Small intestine (tissue), 16 donors: ENCODE data around the gene MICALL1. TPM values are rescaled to one million over a fixed set of nuclear protein-coding genes. Genes with fewer than 3 reads are reported as not detected.

Source experiments
- DNase-seq, 2 donors: peaks; one replicate each; pipeline versions ENCODE4 v3.0.0 to v3.0.0-alpha.2; 2013
- FAIRE-seq: peaks from 2 replicates; lab custom pipeline; 2012; peaks lifted over from hg19 to GRCh38; lab: Jason Lieb, UNC
- H3K27ac ChIP-seq, 3 donors: one replicate each; pipeline ENCODE4 v1.5.1; 2013; ENCODE audit warnings: low read length in 2 of 3, mild to moderate bottlenecking in 2 of 3, control low read depth in 1 of 3, inconsistent platforms in 1 of 3, low read depth in 1 of 3, moderate library complexity in 1 of 3
- H3K27me3 ChIP-seq, 3 donors: one replicate each; pipeline ENCODE4 v1.6.1; 2013; ENCODE audit warnings: low read length in 3 of 3, inconsistent platforms in 1 of 3; ENCODE audit not compliant: control insufficient read depth in 3 of 3, insufficient read depth in 3 of 3
- H3K36me3 ChIP-seq, 3 donors: one replicate each; pipeline ENCODE4 v1.6.1; 2013; ENCODE audit warnings: low read length in 3 of 3, inconsistent platforms in 1 of 3, low read depth in 1 of 3, mild to moderate bottlenecking in 1 of 3, moderate library complexity in 1 of 3; ENCODE audit not compliant: control insufficient read depth in 3 of 3, insufficient read depth in 2 of 3
- H3K4me1 ChIP-seq, 3 donors: one replicate each; pipeline ENCODE4 v1.6.1; 2013; ENCODE audit warnings: low read length in 2 of 3, inconsistent platforms in 1 of 3, low read depth in 1 of 3, mild to moderate bottlenecking in 1 of 3, moderate library complexity in 1 of 3; ENCODE audit not compliant: control insufficient read depth in 3 of 3, insufficient read depth in 2 of 3
- H3K4me3 ChIP-seq, 3 donors: one replicate each; pipeline ENCODE4 v1.5.1; 2013; ENCODE audit warnings: low read length in 3 of 3, control low read depth in 1 of 3, inconsistent platforms in 1 of 3, low read depth in 1 of 3, mild to moderate bottlenecking in 1 of 3, moderate library complexity in 1 of 3
- H3K9me3 ChIP-seq, 2 donors: one replicate each; pipeline ENCODE4 v1.6.1; 2013; ENCODE audit warnings: low read depth in 1 of 2, low read length in 1 of 2; ENCODE audit not compliant: control insufficient read depth in 2 of 2, insufficient read depth in 1 of 2
- WGBS, 3 donors: extraction: QIAGEN DNeasy Blood & Tissue Kit; methylation state at CpG; one replicate each; pipeline ENCODE4 v1.1.7; 2013; 5-methylcytosine and 5-hydroxymethylcytosine counted together
- long read RNA-seq, 10 donors: transcript quantifications; one replicate each; lab custom pipeline, GENCODE V29; 2026
- polyA plus RNA-seq, 4 donors: library from polyadenylated mRNA; stranded (reverse) in 3 of 4; unstranded in 1 of 4; fragments of 200-250 nt in 3 of 4; fragments of 120-200 nt in 1 of 4; gene quantifications; one replicate each; pipeline versions ENCODE4 v1.2.1 to v1.2.3, GENCODE V29; 2013
- donor health status: healthy with polysubstance abuse.
- donor health status: control.
- donor health status: control.
- donor health status: Bipolar disorder and iron deficiency.
- donor health status: healthy.

Gene MICALL1, protein sequence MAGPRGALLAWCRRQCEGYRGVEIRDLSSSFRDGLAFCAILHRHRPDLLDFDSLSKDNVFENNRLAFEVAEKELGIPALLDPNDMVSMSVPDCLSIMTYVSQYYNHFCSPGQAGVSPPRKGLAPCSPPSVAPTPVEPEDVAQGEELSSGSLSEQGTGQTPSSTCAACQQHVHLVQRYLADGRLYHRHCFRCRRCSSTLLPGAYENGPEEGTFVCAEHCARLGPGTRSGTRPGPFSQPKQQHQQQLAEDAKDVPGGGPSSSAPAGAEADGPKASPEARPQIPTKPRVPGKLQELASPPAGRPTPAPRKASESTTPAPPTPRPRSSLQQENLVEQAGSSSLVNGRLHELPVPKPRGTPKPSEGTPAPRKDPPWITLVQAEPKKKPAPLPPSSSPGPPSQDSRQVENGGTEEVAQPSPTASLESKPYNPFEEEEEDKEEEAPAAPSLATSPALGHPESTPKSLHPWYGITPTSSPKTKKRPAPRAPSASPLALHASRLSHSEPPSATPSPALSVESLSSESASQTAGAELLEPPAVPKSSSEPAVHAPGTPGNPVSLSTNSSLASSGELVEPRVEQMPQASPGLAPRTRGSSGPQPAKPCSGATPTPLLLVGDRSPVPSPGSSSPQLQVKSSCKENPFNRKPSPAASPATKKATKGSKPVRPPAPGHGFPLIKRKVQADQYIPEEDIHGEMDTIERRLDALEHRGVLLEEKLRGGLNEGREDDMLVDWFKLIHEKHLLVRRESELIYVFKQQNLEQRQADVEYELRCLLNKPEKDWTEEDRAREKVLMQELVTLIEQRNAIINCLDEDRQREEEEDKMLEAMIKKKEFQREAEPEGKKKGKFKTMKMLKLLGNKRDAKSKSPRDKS
- 10 to 100 TPM in 2 of 4 donors, 1 to 10 TPM in 2; 8.4 to 16.4 (median 10.1) TPM for polyA plus RNA-seq
- long read RNA-seq, donor 1, full-length matches to known transcripts, result 1 of 12 reads
- long read RNA-seq, donor 1, partial matches to known transcripts, result 11 of 12 reads
- long read RNA-seq, donor 1, other reads (novel, unspliced or antisense), result 0 of 12 reads
- long read RNA-seq, donor 2, result 0 reads
- long read RNA-seq, donor 3, result 0 reads
- long read RNA-seq, donor 4, result 0 reads
- long read RNA-seq, donor 5, result 0 reads
- long read RNA-seq, donor 6, full-length matches to known transcripts, result 1 of 1 reads
- long read RNA-seq, donor 6, partial matches to known transcripts, result 0 of 1 reads
- long read RNA-seq, donor 6, other reads (novel, unspliced or antisense), result 0 of 1 reads
- long read RNA-seq, donor 7, full-length matches to known transcripts, result 2 of 8 reads
- long read RNA-seq, donor 7, partial matches to known transcripts, result 6 of 8 reads
- long read RNA-seq, donor 7, other reads (novel, unspliced or antisense), result 0 of 8 reads
- long read RNA-seq, donor 8, result 0 reads
- long read RNA-seq, donor 9, result 0 reads
- long read RNA-seq, donor 10, partial matches to known transcripts, result 9 of 9 reads
- long read RNA-seq, donor 10, other reads (novel, unspliced or antisense), result 0 of 9 reads

DNA sequence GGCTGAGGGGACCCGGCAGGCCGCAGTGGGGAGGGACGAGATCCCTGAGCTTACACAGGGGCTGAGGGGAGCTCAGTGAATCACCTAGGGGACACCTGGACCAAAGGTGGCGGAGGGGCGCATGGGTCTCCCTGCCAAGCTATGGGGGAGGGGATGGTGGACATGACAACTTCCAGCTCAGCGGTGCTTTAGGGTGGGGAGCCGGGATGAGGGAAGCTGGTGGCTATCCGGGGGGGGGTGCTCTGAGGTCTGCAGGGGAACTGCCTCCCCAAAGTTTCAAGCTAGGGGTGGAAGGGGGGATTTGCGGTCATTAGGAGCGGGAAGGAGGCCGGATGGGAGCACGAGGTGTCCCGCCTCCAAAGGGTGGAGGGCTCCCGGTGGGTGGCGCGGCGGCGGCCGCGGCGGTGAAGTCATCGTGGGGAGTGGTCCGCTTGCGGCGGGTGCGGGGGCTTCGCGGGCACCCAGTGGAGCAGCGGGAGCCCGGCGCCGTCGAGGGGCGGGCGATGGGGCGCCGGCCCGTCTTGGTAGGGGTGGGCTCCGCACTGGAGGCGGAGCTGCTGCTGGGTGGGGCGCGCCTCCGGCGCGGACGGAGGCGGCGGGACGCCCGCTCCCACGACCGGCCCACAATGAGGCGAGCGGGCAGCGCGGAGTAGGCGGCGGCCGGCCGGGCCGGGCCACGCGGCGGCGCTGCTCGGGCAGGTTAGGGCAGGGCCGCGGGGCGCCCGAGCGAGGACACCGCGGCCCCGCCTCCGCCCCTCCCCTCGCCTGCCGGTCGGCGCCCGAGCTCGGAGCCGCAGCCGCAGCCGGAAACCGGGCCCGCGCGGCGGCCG is at the start of gene MICALL1:
Gene MICALL1, plus strand, starts transcription at position 764 of the 830 bp plus-strand sequence. CDS start 126 bp downstream, outside the sequence.
- Histone ChIP-seq H3K4me3 (peak within 1 kb of the TSS; percentile 73 to 97 (median 91)), H3K9me3 (no peaks in the 10 kb centered on the region), H3K27me3 (no peaks in the 10 kb centered on the region), H3K36me3 (peaks cover 0 to 12% (median 0%) of the 10 kb centered on the region in 3 donors), H3K4me1 (no peaks in the 10 kb centered on the region), H3K27ac (peak within 1 kb of the TSS; percentile 10 to 82 (median 77))
- 5 to 16% (median 15%) methylated on average over 36 to 90 of the region's 90 CpGs for WGBS, 3 donors
- no peak for FAIRE-seq
- peak; percentile 68 to 87 for DNase-seq

DNA sequence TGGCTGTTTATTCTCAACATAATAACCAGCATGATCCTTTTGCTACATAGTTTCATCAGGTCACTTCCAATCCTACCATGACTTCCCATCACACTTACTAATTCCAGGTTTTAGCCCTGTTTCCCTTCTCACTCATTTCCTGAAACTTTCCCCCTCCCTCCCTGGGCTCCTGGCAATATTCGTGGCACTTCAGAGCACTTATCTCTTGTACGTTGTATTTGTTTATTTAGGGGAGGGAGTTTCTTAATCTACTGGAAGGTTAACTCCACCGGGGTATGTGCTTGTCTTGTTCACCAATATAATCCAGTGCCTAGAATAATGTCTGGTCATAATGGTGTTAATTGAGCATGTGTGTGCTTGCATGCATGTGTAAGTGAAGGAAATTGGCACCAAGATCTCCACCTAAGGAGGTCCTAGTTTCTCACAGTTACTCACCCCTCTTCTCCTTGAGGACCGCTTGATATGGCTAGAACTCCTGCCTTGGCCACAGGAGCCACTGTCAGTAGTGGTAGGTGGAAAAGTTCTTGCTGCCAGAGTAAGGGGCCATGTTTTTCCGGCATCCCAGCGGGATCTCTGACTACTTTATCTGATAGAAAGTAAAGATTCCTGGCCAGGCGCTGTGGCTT is 45.2 kb upstream of the MICALL1 start:
- no peaks in the 10 kb centered on the region for H3K27me3 ChIP-seq
- no peaks in the 10 kb centered on the region for H3K9me3 ChIP-seq
- peaks cover 16 to 73% (median 19%) of the 10 kb centered on the region in 3 donors for H3K36me3 ChIP-seq
- DNase-seq, result peak in 1 of 2 donors; percentile 10
- no peak overlapping the region for H3K27ac ChIP-seq
- H3K4me1 ChIP-seq, result peaks cover 0 to 3% (median 0%) of the 10 kb centered on the region in 3 donors
- 47 to 66% (median 55%) methylated on average over 7 of the region's 7 CpGs for WGBS, 3 donors
- no peak for FAIRE-seq
- H3K4me3 ChIP-seq, result no peak overlapping the region

DNA sequence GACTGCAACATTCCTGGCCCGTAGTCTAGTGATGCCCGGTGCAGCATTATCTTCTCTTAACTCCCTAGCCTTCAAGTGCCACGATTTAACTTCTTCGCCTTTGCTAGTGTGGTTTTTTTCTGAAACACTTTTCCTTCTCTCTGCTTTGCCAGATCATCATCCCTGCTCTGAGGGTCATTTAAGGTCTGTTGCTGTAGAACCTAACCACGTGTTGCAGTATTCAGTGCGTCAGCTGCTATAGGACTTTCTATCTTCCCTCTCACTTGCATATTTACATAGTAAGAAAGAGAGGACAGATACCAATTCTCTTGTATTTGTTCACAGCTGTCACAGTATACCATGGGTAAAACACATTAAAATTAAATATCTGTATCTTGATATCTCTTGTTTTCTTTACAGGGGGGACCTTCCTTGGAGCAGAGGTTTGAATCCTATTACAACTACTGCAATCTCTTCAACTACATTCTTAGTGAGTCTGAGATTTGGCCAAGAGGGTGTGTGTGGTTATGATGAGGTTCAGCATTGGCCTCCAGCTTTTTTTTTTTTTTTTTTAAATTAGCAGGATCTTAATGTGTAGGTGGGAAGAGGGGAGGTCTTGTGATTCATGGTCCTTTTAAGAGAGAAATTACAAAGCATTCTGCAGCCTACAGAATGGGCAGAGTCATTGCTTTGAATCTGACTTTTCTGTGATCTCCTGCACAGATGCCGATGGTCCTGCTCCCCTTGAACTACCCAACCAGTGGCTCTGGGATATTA is 43.3 kb upstream of the MICALL1 start:
- H3K27me3 ChIP-seq, result no peaks in the 10 kb centered on the region
- WGBS, 3 donors, result 59 to 81% (median 60%) methylated on average over 7 of the region's 7 CpGs
- H3K4me3 ChIP-seq, result no peak overlapping the region
- H3K27ac ChIP-seq, result no peak overlapping the region
- H3K36me3 ChIP-seq, result peaks cover 14 to 66% (median 22%) of the 10 kb centered on the region in 3 donors
- FAIRE-seq, result no peak
- no peaks in the 10 kb centered on the region for H3K9me3 ChIP-seq
- H3K4me1 ChIP-seq, result peaks cover 0 to 3% (median 0%) of the 10 kb centered on the region in 3 donors
- DNase-seq, result peak in 1 of 2 donors; percentile 17

DNA sequence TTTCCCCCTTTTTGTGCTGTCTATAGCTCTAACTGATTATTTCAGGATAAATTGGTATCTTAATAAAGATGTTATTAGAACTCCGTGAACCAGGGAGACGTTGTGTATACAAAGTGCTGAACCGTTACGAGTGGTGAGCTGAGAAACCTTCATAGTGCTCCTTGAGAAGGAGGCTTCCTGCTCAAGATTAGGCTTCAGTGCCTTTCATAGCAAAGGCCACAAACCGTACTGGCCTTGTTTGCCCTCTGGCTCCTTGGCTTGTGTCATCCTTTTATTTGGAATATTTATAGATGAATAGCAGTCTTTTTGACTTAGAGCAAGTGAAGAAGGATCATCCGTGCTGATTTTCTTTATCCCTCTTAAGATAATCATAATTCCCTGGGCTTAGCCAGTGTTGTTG is 40.6 kb upstream of the MICALL1 start:
- Histone ChIP-seq H3K27ac (no peak overlapping the region), H3K36me3 (peaks cover 13 to 81% (median 29%) of the 10 kb centered on the region in 3 donors), H3K27me3 (no peaks in the 10 kb centered on the region), H3K4me1 (peaks cover 0 to 3% (median 0%) of the 10 kb centered on the region in 3 donors), H3K9me3 (no peaks in the 10 kb centered on the region), H3K4me3 (no peak overlapping the region)
- WGBS, 3 donors, result 83 to 89% (median 84%) methylated on average over 6 of the region's 6 CpGs
- FAIRE-seq (no peak), DNase-seq (no peak)

DNA sequence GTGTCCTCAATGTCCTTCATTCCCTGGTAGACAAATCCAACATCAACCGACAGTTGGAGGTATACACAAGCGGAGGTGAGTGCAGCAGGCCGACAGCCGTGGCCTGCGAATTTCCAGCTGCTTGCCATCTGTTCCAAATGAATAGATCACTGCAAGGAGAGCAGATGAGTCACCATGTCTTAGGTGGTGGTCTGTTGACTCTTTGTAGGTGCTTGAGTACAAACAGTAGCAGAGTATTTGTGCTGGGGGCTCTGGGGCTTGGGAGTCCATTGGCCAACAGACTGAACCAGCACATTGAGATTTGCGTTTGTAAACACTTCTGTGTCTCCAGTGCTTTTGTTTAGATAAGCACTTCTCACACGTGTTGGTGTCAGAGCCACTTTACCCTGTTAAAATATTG is 35.8 kb upstream of the MICALL1 start:
- Histone ChIP-seq H3K4me1 (no peaks in the 10 kb centered on the region), H3K36me3 (peaks cover 16 to 79% (median 24%) of the 10 kb centered on the region in 3 donors), H3K4me3 (no peak overlapping the region), H3K9me3 (no peaks in the 10 kb centered on the region), H3K27ac (no peak overlapping the region), H3K27me3 (no peaks in the 10 kb centered on the region)
- WGBS, 3 donors, result 71 to 85% (median 76%) methylated on average over 7 of the region's 7 CpGs
- DNase-seq (no peak), FAIRE-seq (no peak)

DNA sequence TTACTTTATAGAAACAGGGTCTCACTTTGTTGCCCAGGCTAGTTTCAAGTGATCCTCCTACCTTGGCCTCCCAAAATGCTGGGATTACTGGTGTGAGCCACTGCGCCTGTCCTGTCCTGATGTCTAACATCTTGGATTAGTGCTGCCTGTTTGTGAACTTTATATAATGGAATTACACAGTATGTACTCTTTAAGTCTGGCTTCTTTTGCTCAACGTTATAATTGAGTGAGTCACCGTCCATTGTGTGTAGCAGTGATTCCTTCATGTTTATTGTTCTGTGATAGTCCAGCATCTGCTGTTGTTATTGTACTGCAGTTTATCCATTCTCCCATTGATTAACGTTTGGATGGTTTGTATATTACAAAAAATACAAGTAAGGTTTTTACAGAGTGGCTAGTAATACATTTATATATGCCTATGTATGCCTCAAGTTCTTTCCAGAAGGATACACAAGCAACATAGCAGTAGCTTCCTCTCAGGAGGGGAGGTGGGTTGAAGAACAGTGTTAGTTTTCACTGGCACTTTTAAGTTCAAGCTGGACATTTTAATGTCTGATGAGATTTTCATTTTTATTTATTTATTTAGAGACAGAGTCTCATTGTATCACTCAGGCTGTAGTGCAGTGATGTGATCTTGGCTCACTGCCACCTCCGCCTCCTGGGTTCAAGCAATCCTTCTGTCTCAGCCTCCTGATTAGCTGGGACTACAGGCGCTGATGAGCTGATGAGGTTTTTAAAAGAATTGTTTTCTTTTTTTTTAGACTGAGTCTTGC is 25.2 kb upstream of the MICALL1 start:
- WGBS, 3 donors, result 63 to 77% (median 63%) methylated on average over 6 of the region's 6 CpGs
- peaks cover 25 to 76% (median 26%) of the 10 kb centered on the region in 3 donors for H3K36me3 ChIP-seq
- FAIRE-seq, result no peak

More for the DNA sequence above, 25.2 kb upstream of the MICALL1 start:
- Histone ChIP-seq H3K4me3 (no peak overlapping the region), H3K9me3 (no peaks in the 10 kb centered on the region), H3K27me3 (no peaks in the 10 kb centered on the region), H3K27ac (no peak overlapping the region), H3K4me1 (no peaks in the 10 kb centered on the region)
- no peak for DNase-seq
